Measurements from ENCODE around the gene GPS1. TPM values are rescaled to one million over a fixed set of nuclear protein-coding genes. Genes with fewer than 3 reads are reported as not detected.

GPS1 gene
- total and polyA plus RNA-seq, 4 donors: 53.9 to 66.3 (median 58.8) TPM

DNA sequence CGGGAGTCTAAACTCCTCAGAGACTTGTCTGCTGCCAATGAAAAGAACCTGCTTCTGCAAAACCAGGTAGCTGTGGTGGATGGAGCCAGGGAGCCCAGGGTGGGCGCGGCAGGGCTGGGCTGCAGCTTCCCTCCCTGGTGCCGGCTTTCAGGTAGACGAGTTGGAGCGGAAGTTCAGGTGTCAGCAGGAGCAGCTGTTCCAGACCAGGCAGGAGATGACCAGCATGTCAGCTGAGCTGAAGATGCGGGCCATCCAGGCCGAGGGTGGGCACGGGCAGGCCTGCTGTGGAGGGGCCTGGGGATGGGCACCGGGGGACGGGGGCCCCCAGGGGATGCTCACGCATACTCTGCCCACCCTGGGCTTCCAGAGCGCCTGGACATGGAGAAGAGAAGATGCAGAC, 23.5 kb upstream of the GPS1 start:
- no peaks in the 10 kb centered on the region for H3K9me3 ChIP-seq (ENCODE audit: control insufficient read depth in 4 of 4, low read length in 3 of 4)
- 97% methylated on average over 13 of the region's 13 CpGs for WGBS
- H3K4me1 ChIP-seq (ENCODE audit: control insufficient read depth in 4 of 4, insufficient read depth in 4 of 4, low read length in 3 of 4): peaks cover 21 to 70% (median 42%) of the 10 kb centered on the region in 4 donors
- no peaks in the 10 kb centered on the region for H3K36me3 ChIP-seq (ENCODE audit: control insufficient read depth in 4 of 4, insufficient read depth in 3 of 4, low read depth in 1 of 4, low read length in 3 of 4)
- DNase-seq (ENCODE audit: low spot score): no peak
- no peak for TF ChIP-seq NR2F2 (IDR thresholded peaks at IDR 0.05)
- TF ChIP-seq, protein P1, sequence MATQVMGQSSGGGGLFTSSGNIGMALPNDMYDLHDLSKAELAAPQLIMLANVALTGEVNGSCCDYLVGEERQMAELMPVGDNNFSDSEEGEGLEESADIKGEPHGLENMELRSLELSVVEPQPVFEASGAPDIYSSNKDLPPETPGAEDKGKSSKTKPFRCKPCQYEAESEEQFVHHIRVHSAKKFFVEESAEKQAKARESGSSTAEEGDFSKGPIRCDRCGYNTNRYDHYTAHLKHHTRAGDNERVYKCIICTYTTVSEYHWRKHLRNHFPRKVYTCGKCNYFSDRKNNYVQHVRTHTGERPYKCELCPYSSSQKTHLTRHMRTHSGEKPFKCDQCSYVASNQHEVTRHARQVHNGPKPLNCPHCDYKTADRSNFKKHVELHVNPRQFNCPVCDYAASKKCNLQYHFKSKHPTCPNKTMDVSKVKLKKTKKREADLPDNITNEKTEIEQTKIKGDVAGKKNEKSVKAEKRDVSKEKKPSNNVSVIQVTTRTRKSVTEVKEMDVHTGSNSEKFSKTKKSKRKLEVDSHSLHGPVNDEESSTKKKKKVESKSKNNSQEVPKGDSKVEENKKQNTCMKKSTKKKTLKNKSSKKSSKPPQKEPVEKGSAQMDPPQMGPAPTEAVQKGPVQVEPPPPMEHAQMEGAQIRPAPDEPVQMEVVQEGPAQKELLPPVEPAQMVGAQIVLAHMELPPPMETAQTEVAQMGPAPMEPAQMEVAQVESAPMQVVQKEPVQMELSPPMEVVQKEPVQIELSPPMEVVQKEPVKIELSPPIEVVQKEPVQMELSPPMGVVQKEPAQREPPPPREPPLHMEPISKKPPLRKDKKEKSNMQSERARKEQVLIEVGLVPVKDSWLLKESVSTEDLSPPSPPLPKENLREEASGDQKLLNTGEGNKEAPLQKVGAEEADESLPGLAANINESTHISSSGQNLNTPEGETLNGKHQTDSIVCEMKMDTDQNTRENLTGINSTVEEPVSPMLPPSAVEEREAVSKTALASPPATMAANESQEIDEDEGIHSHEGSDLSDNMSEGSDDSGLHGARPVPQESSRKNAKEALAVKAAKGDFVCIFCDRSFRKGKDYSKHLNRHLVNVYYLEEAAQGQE (IDR thresholded peaks at IDR 0.05): no peak
- TF ChIP-seq, protein P2, sequence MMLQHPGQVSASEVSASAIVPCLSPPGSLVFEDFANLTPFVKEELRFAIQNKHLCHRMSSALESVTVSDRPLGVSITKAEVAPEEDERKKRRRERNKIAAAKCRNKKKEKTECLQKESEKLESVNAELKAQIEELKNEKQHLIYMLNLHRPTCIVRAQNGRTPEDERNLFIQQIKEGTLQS (IDR thresholded peaks at IDR 0.05): no peak
- no peak overlapping the region for H3K9ac ChIP-seq (ENCODE audit: low read depth in 1 of 2, low read length in 2 of 2)
- H3K27ac ChIP-seq (ENCODE audit: low read depth in 1 of 2, low read length in 2 of 2): no peak overlapping the region
- H3K27me3 ChIP-seq (ENCODE audit: control insufficient read depth in 4 of 4, insufficient read depth in 4 of 4, low read length in 3 of 4): no peaks in the 10 kb centered on the region
- no peak overlapping the region for H3K4me3 ChIP-seq (ENCODE audit: low read depth in 1 of 3, low read length in 3 of 3)

DNA sequence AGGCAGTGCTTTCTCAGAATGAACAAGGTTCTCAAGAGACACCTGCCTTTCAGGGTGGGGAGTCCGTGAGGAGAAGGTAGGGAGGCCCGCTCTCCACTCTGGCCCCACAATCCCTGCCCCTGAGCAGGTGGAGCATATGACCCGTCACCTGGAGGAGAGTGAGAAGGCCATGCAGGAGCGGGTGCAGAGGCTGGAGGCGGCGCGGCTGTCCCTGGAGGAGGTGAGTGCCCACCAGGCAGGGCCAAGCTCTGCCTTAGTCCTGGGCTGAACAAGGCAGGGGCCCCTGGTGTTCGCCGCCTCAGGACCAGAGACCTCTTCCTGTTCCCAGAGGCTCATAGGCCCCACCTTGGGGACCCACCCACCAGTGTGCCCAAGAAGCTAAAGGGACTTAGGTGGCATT, 22.7 kb upstream of the GPS1 start:
- no peak for DNase-seq (ENCODE audit: low spot score)
- no peaks in the 10 kb centered on the region for H3K36me3 ChIP-seq (ENCODE audit: control insufficient read depth in 4 of 4, insufficient read depth in 3 of 4, low read depth in 1 of 4, low read length in 3 of 4)
- H3K27ac ChIP-seq (ENCODE audit: low read depth in 1 of 2, low read length in 2 of 2): no peak overlapping the region
- H3K27me3 ChIP-seq (ENCODE audit: control insufficient read depth in 4 of 4, insufficient read depth in 4 of 4, low read length in 3 of 4): no peaks in the 10 kb centered on the region
- peaks cover 16 to 63% (median 38%) of the 10 kb centered on the region in 4 donors for H3K4me1 ChIP-seq (ENCODE audit: control insufficient read depth in 4 of 4, insufficient read depth in 4 of 4, low read length in 3 of 4)
- 97% methylated on average over 9 of the region's 9 CpGs for WGBS
- H3K4me3 ChIP-seq (ENCODE audit: low read depth in 1 of 3, low read length in 3 of 3): no peak overlapping the region
- TF ChIP-seq YY1 (IDR thresholded peaks at IDR 0.05) (no peak), HNF4G (IDR thresholded peaks at IDR 0.05) (no peak), SP1 (IDR thresholded peaks at IDR 0.05) (no peak), RXRA (IDR thresholded peaks at IDR 0.05) (no peak), HNF4A (conservative IDR thresholded peaks at IDR 0.05) (no peak), JUND (IDR thresholded peaks at IDR 0.05) (no peak), TAF1 (conservative IDR thresholded peaks at IDR 0.05) (no peak), RAD21 (IDR thresholded peaks at IDR 0.05) (no peak), NR2F2 (IDR thresholded peaks at IDR 0.05) (no peak), FOXA1 (IDR thresholded peaks at IDR 0.05) (no peak), FOXA2 (IDR thresholded peaks at IDR 0.05) (no peak), EGR1 (IDR thresholded peaks at IDR 0.05; ENCODE audit: low read depth in 2 of 2) (no peak), GABPA (IDR thresholded peaks at IDR 0.05 in 1 of 2, conservative IDR thresholded peaks at IDR 0.05 in 1 of 2) (no peak)
- TF ChIP-seq, protein P3, sequence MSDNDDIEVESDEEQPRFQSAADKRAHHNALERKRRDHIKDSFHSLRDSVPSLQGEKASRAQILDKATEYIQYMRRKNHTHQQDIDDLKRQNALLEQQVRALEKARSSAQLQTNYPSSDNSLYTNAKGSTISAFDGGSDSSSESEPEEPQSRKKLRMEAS (IDR thresholded peaks at IDR 0.05): no peak
- TF ChIP-seq, protein P1 (IDR thresholded peaks at IDR 0.05): no peak
- TF ChIP-seq, protein P2 (IDR thresholded peaks at IDR 0.05): no peak
- TF ChIP-seq, protein P4, sequence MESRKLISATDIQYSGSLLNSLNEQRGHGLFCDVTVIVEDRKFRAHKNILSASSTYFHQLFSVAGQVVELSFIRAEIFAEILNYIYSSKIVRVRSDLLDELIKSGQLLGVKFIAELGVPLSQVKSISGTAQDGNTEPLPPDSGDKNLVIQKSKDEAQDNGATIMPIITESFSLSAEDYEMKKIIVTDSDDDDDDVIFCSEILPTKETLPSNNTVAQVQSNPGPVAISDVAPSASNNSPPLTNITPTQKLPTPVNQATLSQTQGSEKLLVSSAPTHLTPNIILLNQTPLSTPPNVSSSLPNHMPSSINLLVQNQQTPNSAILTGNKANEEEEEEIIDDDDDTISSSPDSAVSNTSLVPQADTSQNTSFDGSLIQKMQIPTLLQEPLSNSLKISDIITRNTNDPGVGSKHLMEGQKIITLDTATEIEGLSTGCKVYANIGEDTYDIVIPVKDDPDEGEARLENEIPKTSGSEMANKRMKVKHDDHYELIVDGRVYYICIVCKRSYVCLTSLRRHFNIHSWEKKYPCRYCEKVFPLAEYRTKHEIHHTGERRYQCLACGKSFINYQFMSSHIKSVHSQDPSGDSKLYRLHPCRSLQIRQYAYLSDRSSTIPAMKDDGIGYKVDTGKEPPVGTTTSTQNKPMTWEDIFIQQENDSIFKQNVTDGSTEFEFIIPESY (IDR thresholded peaks at IDR 0.05): no peak
- TF ChIP-seq, protein P5, sequence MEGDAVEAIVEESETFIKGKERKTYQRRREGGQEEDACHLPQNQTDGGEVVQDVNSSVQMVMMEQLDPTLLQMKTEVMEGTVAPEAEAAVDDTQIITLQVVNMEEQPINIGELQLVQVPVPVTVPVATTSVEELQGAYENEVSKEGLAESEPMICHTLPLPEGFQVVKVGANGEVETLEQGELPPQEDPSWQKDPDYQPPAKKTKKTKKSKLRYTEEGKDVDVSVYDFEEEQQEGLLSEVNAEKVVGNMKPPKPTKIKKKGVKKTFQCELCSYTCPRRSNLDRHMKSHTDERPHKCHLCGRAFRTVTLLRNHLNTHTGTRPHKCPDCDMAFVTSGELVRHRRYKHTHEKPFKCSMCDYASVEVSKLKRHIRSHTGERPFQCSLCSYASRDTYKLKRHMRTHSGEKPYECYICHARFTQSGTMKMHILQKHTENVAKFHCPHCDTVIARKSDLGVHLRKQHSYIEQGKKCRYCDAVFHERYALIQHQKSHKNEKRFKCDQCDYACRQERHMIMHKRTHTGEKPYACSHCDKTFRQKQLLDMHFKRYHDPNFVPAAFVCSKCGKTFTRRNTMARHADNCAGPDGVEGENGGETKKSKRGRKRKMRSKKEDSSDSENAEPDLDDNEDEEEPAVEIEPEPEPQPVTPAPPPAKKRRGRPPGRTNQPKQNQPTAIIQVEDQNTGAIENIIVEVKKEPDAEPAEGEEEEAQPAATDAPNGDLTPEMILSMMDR (IDR thresholded peaks at IDR 0.05; ENCODE audit: low read depth, low read length, missing input control): no peak
- H3K9ac ChIP-seq (ENCODE audit: low read depth in 1 of 2, low read length in 2 of 2): no peak overlapping the region
- no peaks in the 10 kb centered on the region for H3K9me3 ChIP-seq (ENCODE audit: control insufficient read depth in 4 of 4, low read length in 3 of 4)

Data from liver (tissue), 9 donors.